Measurements from ENCODE around the gene RAD51B. TPM values are rescaled to one million over a fixed set of nuclear protein-coding genes. Genes with fewer than 3 reads are reported as not detected.
A peak's percentile ranks its signal among the peaks of the same experiment; 100 is the strongest.
"Not testable (repeated sequence)": the region's sequence is repeated elsewhere in the genome, so short reads cannot be mapped to it uniquely, and the experiment has no call there.

RAD51B gene
- total RNA-seq, 1 donor from 2014 or later = 2.5 TPM

DNA sequence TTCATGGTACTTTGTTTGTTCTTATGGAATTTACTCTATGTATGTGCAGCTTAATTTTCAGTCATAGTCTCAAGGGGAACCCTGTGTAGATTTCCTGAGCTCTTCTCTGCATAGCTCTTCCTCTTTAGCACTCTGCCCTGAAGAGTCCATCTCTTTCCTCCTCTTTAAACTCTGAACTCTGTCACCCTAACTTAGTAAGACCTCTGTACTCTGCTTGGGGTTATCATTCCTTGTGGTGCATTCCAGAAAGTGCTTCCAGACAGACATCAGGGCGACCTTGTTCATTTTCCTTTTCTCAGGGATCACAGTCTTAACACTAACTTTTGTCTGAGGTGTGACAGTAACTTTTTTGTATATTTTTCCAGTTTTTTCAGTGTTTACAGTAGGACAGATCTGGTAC, 179.3 kb downstream of the RAD51B start:
- intact Hi-C loops (cut with DNase I) = no loop called here
- DNase-seq (no peak), ATAC-seq (ENCODE audit: poor library complexity) (no peak)

DNA sequence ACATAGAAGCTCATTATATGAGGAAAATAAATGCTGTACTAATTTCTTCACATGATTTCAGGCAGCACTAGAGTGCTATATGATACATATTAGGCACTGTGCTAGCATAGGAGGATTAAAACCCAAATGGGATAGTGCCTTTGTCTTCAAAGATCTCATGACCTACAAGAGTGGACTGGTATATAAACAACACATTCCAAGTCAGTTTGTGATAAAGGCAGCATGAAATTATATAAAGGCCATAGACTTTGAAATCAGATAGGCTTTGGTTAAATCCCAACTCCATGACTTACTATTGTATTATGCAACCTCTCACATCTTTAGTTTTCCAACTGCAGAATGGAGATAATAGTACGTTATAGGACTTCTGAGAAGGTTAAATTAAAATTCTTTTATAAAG, 179.7 kb downstream of the RAD51B start:
- DNase-seq (no peak), ATAC-seq (ENCODE audit: poor library complexity) (no peak)
- intact Hi-C loops (cut with DNase I) = no loop called here

DNA sequence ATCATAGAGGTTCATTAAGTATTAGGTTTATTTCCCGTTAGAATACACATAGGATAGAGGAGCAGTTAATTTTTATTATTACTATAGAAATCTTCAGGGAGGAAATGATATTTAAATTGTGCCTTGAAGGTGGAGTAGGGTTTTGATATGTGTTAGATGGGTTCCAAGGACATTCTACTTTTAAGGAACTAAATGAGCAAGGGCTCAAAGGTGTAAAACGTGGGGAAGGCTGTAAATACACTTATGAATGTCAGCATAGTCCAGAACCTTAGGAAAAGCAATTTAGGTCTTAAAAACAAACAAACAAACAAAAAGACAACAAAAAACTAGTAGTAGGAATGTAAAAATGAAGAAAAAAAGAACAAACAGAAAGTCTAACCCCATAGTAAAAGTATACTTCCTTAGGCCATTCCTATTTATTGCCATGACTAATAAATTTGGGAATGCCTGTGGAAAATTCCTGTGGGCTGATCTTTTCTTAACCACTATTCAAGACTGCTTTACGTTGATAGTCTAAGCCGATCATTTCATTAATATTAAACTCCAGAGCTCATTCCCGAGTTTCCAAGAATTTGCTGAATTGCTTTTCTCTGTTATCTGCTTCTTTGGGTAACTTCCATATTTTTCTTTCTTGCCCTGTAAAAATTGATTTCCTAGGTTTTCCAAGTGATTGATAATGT, 180.3 kb downstream of the RAD51B start:
- ATAC-seq (ENCODE audit: poor library complexity) = no peak
- intact Hi-C loops (cut with DNase I) = no loop called here

DNA sequence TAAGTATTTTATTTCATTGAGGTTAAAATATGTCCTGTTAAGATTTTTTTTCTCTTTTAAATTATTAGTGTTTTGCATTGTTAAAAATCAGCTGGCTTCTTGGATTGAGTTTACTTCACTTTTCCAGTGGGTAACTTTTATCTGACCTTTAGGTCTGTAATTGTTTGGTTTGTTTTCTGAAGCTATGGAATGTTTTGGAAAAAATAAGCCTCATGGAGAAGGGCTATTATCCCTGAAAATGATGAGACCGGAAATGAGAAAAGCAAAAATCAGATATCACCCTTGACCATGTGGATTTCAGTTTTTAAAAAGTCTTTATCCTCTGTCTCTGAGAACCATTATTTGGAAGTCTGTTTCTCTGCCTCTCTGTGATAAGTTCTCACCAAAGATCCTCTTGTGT, 180.9 kb downstream of the RAD51B start:
- DNase-seq (no peak), ATAC-seq (ENCODE audit: poor library complexity) (no peak)
- intact Hi-C loops (cut with DNase I) = no loop called here

More for the DNA sequence above, 180.3 kb downstream of the RAD51B start:
- no peak for DNase-seq

DNA sequence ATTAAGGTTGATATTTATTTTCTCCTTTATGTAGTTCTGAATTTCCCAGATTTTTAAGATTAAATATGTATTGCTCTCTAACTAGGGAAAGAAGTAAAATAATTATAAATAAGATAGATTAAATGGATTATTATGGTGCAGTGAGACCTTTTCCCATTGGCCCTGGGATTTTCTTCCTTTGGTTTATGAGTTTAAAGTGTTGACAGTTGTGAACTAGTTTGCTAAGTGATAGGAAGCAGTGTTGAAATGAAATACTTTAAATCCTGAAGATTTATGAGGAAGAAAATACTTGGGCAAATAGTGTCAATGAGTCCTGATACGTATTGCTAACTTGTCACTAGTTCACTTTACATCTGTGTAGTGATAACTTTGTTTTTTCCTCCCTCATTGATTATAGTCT, 188.9 kb downstream of the RAD51B start:
- no peak for ATAC-seq (ENCODE audit: poor library complexity)
- DNase-seq = no peak
- intact Hi-C loops (cut with DNase I) = no loop called here

DNA sequence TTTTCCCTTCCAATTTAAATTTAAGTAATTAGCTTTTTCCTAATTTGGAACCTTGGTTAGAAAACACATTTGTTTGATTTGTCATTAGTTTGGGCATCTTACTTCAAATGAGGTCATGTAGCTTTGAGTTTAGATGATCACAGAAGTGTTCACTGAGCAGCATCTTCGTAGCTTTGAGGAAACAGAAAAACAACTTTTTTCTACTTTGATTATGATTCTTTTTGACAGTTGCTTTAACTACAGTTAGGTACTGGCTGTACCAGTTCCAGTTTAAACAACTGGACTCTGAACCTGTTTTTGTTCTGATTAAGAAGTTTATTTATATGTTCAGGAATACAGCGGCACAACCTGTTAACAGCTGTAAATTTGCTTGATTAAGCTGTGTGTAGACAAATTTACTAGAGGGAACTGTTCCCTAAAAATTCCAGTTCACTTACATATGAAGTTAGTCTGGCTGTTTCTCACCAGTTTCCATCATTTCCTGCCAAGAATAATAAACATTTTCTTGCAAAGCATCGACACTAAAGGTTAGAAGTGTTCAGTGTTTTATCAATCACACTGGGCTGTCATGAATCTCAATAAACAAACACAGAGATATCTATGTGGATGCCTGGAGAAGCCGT, 191.9 kb downstream of the RAD51B start:
- DNase-seq (no peak), ATAC-seq (ENCODE audit: poor library complexity) (peak; percentile 25)
- intact Hi-C loops (cut with DNase I) = no loop called here

DNA sequence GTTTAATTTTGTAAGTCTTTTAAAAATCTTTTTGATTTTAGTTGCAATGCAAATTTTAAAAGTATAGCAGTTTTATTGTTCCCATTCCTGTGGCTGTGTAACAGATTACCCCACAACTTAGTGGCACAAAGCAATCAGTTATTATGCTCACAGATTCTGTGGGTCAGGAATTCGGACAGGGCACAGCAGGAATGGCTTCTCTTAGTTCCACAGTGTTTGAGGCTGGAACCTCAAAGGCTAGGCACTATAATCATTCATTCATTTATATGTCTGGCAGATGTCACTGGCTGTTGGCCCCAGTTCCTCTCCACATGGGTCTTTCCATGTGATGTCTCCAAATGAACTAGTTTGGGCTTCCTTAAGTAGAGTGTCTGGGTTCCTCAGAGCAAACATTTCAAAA, 193.3 kb downstream of the RAD51B start:
- intact Hi-C loops (cut with DNase I) = no loop called here
- no peak for ATAC-seq (ENCODE audit: poor library complexity)
- no peak for DNase-seq

DNA sequence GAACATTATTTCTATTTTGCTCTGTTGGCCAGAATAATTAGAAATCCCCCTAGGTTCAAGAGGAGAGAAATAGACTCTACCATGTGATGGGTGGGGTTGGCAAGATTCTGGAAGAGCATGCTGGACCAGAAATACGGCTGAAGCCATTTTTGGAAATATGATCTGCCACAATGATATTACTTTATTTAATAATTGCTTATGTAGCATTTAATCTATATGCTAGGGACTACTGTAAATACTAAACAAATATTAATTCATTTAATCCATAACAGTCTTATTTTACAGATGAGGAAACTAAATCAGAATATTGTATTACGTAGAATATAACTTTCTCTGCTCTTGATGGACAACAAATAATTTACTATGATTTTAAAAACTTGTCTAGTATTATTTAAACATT, 193.7 kb downstream of the RAD51B start:
- ATAC-seq (ENCODE audit: poor library complexity) (no peak), DNase-seq (no peak)
- intact Hi-C loops (cut with DNase I) = no loop called here

DNA sequence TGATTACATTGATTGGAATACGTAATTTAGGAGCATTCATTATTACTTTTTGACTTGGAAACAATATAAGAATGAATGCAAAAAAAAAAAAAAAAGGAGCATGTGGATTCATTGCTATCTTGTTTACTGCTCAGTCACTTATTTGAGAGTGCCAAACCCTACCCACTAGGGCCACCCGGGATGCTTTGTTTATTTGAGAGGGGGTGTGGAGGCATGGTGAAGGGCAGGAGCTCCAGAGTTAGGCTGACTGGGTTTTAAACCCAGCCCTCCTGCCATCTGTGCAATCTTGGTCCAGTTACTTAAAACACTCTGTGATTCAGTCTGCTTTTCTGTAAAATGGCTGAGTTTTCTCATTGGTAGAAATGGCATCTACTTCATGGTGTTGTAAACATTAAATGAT, 195.2 kb downstream of the RAD51B start:
- ATAC-seq (ENCODE audit: poor library complexity) (no peak), DNase-seq (no peak)
- intact Hi-C loops (cut with DNase I) = no loop called here

DNA sequence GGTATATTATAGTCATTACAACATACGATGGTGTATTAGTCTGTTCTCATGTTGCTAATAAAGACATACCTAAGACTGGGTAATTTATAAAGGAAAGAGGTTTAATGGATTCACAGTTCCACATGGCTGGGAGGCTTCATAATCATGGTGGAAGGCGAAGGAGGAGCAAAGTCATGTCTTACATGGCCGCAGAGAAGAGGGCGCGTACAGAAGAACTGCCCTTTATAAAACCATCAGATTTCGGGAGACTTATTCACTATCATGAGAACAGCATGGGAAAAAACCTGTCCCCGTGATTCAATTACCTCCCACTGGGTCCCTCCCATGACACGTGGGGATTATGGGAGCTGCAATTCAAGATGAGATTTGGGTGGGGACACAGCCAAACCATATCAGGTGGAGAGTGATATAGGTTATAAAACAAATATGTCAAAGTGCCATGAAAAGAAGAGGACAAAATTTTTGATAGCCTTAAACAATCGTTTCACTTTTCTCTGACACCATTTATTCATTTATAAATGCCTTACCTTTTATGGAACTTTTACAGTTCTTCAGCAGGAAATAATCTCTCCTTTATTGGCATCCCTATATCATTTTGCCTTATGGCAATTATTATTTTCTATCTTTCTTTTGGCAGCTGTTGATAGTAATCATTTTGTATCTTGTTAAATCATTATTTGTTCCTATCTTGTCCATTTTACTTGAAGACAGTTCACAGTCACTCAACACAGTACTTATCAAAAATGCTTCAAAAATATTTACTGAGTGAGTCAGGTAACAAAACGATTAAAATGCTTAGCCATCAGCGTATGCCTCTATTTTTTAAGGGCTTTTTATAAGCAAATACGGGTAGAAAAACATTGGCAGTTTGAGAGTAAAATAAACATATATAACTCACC, 196.0 kb downstream of the RAD51B start:
- intact Hi-C loops (cut with DNase I) = no loop called here
- DNase-seq (no peak), ATAC-seq (ENCODE audit: poor library complexity) (no peak)

DNA sequence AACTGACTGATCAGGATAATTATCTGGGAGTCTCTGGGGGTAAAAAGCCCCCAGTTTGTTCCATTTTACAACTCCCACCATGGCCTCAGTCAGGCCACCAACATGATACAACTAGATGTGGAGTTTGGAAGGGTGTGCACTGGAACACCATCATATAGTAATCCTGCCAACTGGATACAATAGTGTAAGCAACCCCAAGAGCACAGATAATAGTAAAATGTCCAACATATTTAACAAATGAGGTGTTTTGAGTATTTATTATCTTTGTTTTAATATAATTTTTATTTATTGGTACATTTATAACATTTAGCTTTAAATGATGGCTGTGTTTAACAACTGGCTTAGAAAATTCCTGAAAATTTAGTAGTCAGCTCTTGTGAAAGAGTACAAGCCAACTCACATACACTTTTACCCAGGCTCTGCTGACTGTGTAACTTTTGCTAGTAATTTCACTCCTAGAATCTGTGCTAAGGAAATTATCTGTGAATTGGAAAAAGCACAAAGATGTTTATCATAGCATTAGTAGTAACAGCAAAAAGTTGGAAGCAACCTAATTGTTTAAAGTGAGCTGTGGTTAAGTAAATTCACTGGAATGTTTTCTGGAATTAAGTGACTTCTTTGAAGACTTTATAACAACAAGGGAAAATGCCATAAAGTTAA, 196.8 kb downstream of the RAD51B start:
- intact Hi-C loops (cut with DNase I) = no loop called here
- ATAC-seq (ENCODE audit: poor library complexity) (no peak), DNase-seq (no peak)

DNA sequence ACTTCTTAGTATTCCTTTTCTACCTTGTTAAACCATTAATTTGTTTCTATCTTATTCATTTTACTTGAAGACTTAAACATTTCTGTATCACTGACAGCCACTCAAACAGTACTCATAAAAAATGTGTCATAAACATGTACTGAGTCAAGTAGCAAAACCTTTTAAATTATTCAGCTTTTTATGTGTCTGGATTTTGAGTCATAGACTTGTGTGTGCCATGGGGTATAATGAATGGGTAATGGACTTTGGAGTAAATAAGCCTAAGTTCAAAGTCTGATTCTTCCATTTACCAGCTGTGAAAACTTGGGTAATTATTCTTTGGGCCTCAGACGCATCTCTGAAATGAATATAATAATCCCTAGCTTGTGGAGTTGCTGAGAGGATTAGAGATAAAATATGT, 199.0 kb downstream of the RAD51B start:
- ATAC-seq (ENCODE audit: poor library complexity) = no peak
- intact Hi-C loops (cut with DNase I) = no loop called here
- no peak for DNase-seq

DNA sequence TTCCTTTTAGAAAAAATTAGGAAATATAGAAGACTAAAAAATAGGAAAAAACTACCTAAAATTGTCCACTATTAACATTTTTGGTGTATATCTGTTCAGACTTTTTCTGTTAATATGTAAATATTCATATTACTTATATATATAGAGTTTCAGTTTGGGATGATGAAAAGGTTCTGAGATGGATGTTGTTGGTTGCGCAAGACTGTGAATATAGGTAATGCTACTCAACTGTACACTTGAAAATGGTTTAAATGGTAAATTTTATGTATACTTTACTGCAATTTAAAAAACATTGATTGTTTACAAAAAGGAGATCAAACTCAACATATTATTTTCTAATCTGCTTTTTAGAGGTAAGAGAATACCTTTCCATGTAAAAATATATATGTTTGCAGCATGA, 200.9 kb downstream of the RAD51B start:
- intact Hi-C loops (cut with DNase I) = no loop called here
- ATAC-seq (ENCODE audit: poor library complexity) (no peak), DNase-seq (no peak)

DNA sequence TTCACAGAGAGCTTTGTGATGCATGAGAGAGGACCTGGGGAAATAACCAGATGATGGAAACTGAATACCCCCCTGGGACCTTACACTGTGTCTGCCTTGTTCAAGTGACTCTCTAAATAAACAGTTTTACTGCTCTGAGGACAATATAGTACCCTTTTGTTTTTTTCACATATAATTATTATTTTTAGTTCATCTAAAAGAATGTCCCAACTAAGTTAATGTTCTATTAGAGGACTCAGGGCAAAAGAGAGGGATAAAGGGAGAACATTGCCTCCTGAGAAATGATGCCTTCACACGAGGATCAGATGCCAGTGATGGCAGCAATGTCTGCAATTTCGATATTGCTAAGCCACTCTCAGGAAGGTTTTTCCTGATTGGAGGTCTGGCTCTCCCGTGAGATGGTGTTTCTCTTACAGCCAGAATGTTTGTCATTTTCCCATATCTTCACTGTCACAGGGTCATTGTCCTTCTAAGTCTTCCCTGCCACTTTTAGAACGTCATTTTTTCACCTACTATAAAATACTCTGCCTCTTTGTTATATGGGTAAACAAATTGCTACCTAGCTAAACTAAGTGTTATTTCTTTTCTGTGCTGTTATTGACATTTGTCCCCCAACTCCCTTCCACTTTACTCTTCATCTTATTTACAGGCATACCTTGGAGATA, 201.6 kb downstream of the RAD51B start:
- ATAC-seq (ENCODE audit: poor library complexity) (no peak), DNase-seq (no peak)
- intact Hi-C loops (cut with DNase I) = no loop called here

DNA sequence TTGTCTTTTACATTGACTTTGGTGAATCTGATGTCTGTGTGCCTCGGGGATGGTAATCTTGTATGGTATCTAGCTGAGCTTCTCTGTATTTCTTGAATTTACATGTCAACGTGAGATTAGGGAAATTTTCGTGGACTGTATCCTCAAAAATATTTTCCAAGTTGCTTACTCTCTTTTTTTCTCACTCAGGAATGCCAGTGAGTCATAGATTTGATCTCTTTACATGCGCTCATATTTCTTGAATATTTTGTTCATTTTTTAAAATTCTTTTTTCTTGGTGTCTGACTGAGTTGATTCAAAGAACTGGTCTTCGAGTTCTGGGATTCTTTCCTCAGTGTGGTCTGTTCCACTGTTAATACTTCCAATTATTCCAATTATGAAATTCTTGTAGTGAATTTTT, 207.7 kb downstream of the RAD51B start:
- ATAC-seq (ENCODE audit: poor library complexity) (no peak), DNase-seq (no peak)
- intact Hi-C loops (cut with DNase I) = no loop called here

DNA sequence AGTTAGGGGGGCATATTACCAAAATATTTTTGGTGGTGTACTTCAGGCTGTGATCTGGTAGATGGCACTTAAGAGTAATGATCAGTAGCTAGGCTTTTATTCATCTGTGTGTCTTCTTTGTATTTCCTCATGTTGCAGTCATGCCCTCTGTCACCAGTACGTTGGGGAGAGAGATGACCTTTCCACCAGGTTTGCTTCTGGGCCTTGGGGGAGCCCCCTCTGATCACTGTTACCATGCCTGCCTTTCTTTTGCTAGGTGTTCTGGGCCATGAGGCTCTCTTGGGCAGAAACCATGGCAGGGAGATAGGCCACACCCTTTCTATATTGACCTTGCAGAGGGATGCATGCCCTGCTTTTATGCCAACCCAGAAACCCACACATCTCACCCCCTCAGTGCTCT, 208.5 kb downstream of the RAD51B start:
- intact Hi-C loops (cut with DNase I) = no loop called here
- DNase-seq (no peak), ATAC-seq (ENCODE audit: poor library complexity) (no peak)

DNA sequence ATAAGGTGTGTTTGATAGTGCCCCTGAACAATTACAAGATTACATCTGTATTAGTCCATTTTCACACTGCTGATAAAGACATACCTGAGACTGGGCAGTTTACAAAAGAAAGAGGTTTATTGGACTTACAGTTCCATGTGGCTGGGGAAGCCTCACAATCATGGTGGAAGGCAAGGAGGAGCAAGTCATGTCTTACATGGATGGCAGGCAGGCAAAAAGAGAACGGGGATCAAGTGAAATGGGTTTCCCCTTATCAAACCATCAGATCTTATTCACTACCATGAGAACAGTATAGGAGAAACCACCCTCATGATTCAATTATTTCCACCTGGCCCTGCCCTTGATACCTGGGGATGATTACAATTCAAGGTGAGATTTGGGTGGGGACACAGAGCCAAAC, 211.4 kb downstream of the RAD51B start:
- DNase-seq; intact Hi-C loops (cut with DNase I); ATAC-seq (ENCODE audit: poor library complexity): not testable (repeated sequence)

DNA sequence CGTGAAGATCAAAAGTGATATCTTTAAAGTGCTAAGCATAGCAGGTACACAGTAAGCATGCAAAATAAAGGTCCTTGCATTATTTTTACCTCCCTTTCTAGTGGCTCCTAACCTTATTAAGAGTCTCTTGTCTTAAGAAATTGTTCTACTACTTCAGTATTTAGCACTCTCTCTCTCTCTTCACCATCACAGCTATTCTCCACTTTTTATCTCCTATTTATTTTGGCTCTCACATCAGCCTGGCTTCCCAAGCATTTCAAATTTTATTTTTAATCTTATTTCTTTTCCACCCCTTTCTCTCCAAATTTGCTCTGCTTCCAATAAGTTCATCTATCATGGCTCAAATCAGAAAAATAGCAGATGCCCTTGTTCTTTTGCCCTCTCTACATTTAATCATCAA, 212.6 kb downstream of the RAD51B start:
- DNase-seq (no peak), ATAC-seq (ENCODE audit: poor library complexity) (no peak)
- intact Hi-C loops (cut with DNase I) = no loop called here

Measured in Right ventricle myocardium superior (tissue), 1 donor.